Measurements from ENCODE around the gene GIMAP2. TPM values are rescaled to one million over a fixed set of nuclear protein-coding genes. Genes with fewer than 3 reads are reported as not detected.
A peak's percentile ranks its signal among the peaks of the same experiment; 100 is the strongest.
"Not testable (repeated sequence)": the region's sequence is repeated elsewhere in the genome, so short reads cannot be mapped to it uniquely, and the experiment has no call there.

The GIMAP2 gene
- total and polyA plus RNA-seq, 4 experiments from 2014 or later = 90.0 to 244 (median 174) TPM

DNA sequence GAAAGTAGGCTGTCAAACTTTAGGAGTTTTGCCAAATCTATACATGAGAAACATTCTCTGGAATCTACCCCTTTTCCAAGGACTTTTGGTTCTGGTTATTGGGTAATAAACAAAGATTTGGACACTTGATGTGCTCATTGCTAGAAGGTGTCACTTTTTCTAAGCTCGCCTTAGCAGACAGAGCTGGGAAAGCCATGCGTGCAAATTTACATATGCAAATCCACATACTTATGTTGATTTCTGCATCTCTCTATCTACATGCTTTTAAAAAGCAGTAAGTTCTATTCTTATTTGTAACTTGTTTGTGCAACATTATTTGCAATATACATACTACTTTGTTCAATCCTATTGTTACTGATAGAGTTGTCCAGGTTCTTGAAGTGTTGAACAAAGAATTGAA is 30.8 kb upstream of the GIMAP2 start:
- Histone ChIP-seq H3K36me3 (ENCODE audit: insufficient read depth, low read length) (no peaks in the 10 kb centered on the region), H3K4me1 (ENCODE audit: insufficient read depth, low read length) (peaks cover 4% of the 10 kb centered on the region), H3K27me3 (ENCODE audit: insufficient read depth, low read length) (no peaks in the 10 kb centered on the region), H3K4me3 (ENCODE audit: low read length in 2 of 2) (no peak overlapping the region), H3K9me3 (ENCODE audit: control insufficient read depth in 1 of 2, low read length in 2 of 2) (no peaks in the 10 kb centered on the region), H3K27ac (ENCODE audit: low read depth, low read length) (no peak overlapping the region)
- H3K4me3 Mint-ChIP-seq = no peak overlapping the region
- ChIA-PET CTCF (ENCODE audit: partially characterized antibody) (no interaction called here), POLR2A (ENCODE audit: partially characterized antibody) (interaction anchor here (0.6 to 1.3 kb wide), 4 partner anchors 10 to 87 kb away, joined by 3 to 6 read pairs (median 3); no protein-coding TSS in a partner anchor)
- intact Hi-C loops (cut with micrococcal nuclease) = no loop called here
- peaks cover 0 to 78% (median 34%) of the 10 kb centered on the region in 8 donors for H3K9me3 Mint-ChIP-seq
- no peak for DNase-seq
- H3K27me3 Mint-ChIP-seq = no peaks in the 10 kb centered on the region
- peaks cover 21 to 66% (median 29%) of the 10 kb centered on the region in 4 donors for H3K4me1 Mint-ChIP-seq
- no peak overlapping the region for H3K27ac Mint-ChIP-seq
- H3K36me3 Mint-ChIP-seq = peaks cover 7 to 32% of the 10 kb centered on the region in 2 donors

DNA sequence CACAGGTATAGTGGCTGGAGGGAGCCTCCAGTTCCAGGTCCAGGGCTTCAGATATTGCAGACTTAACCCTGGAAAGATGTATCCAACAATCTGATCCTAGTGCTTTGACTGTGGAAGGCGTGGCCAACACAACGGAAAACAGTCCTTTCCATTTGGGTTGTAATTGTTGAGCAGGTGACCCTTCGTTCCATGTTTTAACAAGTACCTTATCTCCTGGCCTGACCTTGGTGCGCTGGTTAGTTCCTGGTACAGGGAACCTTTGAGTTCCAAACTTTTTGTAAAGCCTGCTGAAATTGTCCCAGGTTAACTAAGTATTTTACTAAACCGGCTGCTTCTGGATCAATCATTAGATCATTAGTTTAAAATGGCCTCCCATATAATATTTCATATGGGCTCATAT is 29.5 kb upstream of the GIMAP2 start:
- peaks cover 10 to 39% of the 10 kb centered on the region in 2 donors for H3K36me3 Mint-ChIP-seq
- H3K36me3 ChIP-seq (ENCODE audit: insufficient read depth, low read length) = no peaks in the 10 kb centered on the region
- H3K9me3 ChIP-seq (ENCODE audit: control insufficient read depth in 1 of 2, low read length in 2 of 2) = no peaks in the 10 kb centered on the region
- H3K27me3 Mint-ChIP-seq = no peaks in the 10 kb centered on the region
- intact Hi-C loops (cut with micrococcal nuclease) = no loop called here
- no peaks in the 10 kb centered on the region for H3K27me3 ChIP-seq (ENCODE audit: insufficient read depth, low read length)
- H3K27ac ChIP-seq (ENCODE audit: low read depth, low read length) = no peak overlapping the region
- peak overlapping the region in 1 of 8 donors; percentile 20 for H3K4me3 Mint-ChIP-seq
- H3K4me1 Mint-ChIP-seq = peaks cover 22 to 60% (median 28%) of the 10 kb centered on the region in 4 donors
- no peak overlapping the region for H3K4me3 ChIP-seq (ENCODE audit: low read length in 2 of 2)
- POLR2A ChIA-PET (ENCODE audit: partially characterized antibody) = interaction anchor here (1.0 to 3.7 kb wide), 6 partner anchors 12 to 92 kb away, joined by 3 to 26 read pairs (median 4); no protein-coding TSS in a partner anchor
- peaks cover 2 to 72% (median 28%) of the 10 kb centered on the region in 8 donors for H3K9me3 Mint-ChIP-seq
- H3K4me1 ChIP-seq (ENCODE audit: insufficient read depth, low read length) = peaks cover 2% of the 10 kb centered on the region
- no peak for DNase-seq
- CTCF ChIA-PET (ENCODE audit: partially characterized antibody) = interaction anchor here (0.7 kb wide), 1 partner anchor 10 kb away, joined by 3 read pairs; no protein-coding TSS in a partner anchor
- H3K27ac Mint-ChIP-seq = peak overlapping the region in 1 of 7 donors; percentile 71

DNA sequence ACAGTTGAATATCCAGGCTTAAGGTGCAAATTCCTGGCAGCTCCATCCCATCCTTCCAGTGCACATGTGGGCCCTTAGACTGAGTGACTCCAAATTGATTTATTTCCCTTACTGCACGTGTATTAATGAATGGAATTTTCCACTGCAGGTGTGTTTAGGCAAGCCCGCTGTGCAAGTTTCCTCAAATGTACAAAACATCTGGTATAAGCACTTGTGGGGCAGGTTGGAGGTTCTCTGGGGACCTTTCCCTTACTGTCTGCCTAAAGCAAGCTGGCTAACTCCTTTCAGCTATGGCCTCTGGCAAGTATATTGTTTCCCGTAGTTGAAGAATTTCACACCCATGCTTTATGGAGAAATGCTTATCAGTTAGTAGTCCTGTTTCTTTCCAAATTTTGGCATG is 28.0 kb upstream of the GIMAP2 start:
- H3K4me3 ChIP-seq (ENCODE audit: low read length in 2 of 2) = no peak overlapping the region
- H3K27me3 ChIP-seq (ENCODE audit: insufficient read depth, low read length) = no peaks in the 10 kb centered on the region
- Mint-ChIP-seq H3K27ac (peak overlapping the region in 1 of 7 donors; percentile 56), H3K4me3 (peak overlapping the region in 3 of 8 donors; percentile 14 to 44 (median 15)), H3K36me3 (peaks cover 6 to 38% of the 10 kb centered on the region in 2 donors), H3K4me1 (peaks cover 30 to 71% (median 36%) of the 10 kb centered on the region in 4 donors), H3K9me3 (peaks cover 2 to 58% (median 22%) of the 10 kb centered on the region in 8 donors), H3K27me3 (no peaks in the 10 kb centered on the region)
- intact Hi-C loops (cut with micrococcal nuclease) = no loop called here
- no peaks in the 10 kb centered on the region for H3K36me3 ChIP-seq (ENCODE audit: insufficient read depth, low read length)
- CTCF ChIA-PET (ENCODE audit: partially characterized antibody) = interaction anchor here (0.7 to 1.0 kb wide), 2 partner anchors 9 to 20 kb away, joined by 3 read pairs; no protein-coding TSS in a partner anchor
- peaks cover 15% of the 10 kb centered on the region for H3K4me1 ChIP-seq (ENCODE audit: insufficient read depth, low read length)
- DNase-seq = no peak
- H3K27ac ChIP-seq (ENCODE audit: low read depth, low read length) = no peak overlapping the region
- POLR2A ChIA-PET (ENCODE audit: partially characterized antibody) = interaction anchor here (0.6 to 3.7 kb wide), 14 partner anchors 11 to 209 kb away, joined by 3 to 26 read pairs (median 4); partner anchors contain the start of genes GIMAP1 and GIMAP6
- H3K9me3 ChIP-seq (ENCODE audit: control insufficient read depth in 1 of 2, low read length in 2 of 2) = no peaks in the 10 kb centered on the region

DNA sequence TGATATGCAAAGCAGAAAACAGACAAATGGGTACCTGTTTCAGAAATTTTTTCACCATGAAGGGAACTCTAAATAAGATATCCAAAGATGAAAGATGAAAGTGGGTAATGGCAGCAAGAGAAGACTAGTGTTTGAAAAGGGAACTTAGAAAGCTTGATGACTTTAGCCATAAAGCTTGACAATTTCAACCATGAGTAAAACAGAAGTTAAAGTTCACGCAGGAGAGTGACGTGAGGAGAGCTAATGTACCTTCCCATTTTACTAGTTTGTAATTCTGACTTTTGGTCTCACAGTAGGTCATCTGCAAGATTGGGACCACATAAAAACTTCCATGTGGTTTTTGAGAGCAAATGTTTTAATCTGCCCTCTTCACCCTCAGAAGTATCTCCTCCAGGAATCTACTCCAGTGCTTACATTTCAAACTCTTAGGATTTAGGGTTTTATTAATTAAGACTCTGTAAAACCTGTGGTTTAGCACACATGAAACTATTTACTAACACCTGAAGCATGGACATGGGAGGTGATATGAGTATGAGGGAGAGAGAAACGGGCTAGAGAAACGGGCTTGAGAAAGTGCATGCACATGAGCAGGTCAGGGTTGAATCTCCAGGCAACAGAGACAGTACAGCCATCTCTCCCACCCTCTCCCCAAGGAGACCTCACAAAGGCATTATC is 24.4 kb upstream of the GIMAP2 start:
- Histone ChIP-seq H3K9me3 (ENCODE audit: control insufficient read depth in 1 of 2, low read length in 2 of 2) (no peaks in the 10 kb centered on the region), H3K4me1 (ENCODE audit: insufficient read depth, low read length) (peaks cover 51% of the 10 kb centered on the region), H3K27ac (ENCODE audit: low read depth, low read length) (no peak overlapping the region), H3K27me3 (ENCODE audit: insufficient read depth, low read length) (no peaks in the 10 kb centered on the region), H3K36me3 (ENCODE audit: insufficient read depth, low read length) (no peaks in the 10 kb centered on the region), H3K4me3 (ENCODE audit: low read length in 2 of 2) (no peak overlapping the region)
- ChIA-PET CTCF (ENCODE audit: partially characterized antibody) (interaction anchor here (1.2 to 1.3 kb wide), 3 partner anchors 32 to 94 kb away, joined by 3 to 7 read pairs (median 4); partner anchors contain the start of gene GIMAP4), POLR2A (ENCODE audit: partially characterized antibody) (interaction anchor here (0.8 to 2.6 kb wide), 8 partner anchors 11 to 212 kb away, joined by 3 to 8 read pairs (median 4); partner anchors contain the start of genes GIMAP1, GIMAP4 and GIMAP6)
- no peaks in the 10 kb centered on the region for H3K27me3 Mint-ChIP-seq
- H3K4me1 Mint-ChIP-seq = peaks cover 47 to 91% (median 55%) of the 10 kb centered on the region in 4 donors
- peaks cover 4 to 29% (median 18%) of the 10 kb centered on the region in 8 donors for H3K9me3 Mint-ChIP-seq
- peak overlapping the region; percentile 29 to 77 (median 60) for H3K27ac Mint-ChIP-seq
- H3K4me3 Mint-ChIP-seq = peak overlapping the region in 4 of 8 donors; percentile 27 to 53 (median 40)
- intact Hi-C loops (cut with micrococcal nuclease) = loop anchor here (5.0 kb wide), 1 partner anchor 79 kb away; no protein-coding TSS in a partner anchor
- DNase-seq = no peak
- peaks cover 6 to 24% of the 10 kb centered on the region in 2 donors for H3K36me3 Mint-ChIP-seq

DNA sequence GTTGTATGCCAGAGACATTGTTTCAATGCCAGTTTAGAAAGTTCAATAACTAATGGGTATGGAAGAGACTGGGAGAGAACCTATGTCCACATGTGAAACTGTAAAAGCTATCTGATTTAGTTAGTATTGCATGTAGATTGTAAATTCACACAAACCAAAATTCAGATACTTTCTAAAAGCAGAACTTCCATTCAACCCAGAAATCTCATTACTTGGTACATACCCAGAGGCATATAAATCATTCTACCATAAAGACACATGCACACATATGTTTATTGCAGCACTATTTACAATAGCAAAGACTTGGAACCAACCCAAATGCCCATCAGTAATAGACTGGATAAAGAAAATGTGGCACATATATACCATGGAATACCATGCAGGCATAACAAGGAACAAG is 22.7 kb upstream of the GIMAP2 start:
- not testable (repeated sequence) for H3K9me3 ChIP-seq (ENCODE audit: control insufficient read depth in 1 of 2, low read length in 2 of 2); H3K27ac ChIP-seq (ENCODE audit: low read depth, low read length); H3K36me3 ChIP-seq (ENCODE audit: insufficient read depth, low read length); H3K27me3 ChIP-seq (ENCODE audit: insufficient read depth, low read length); H3K27me3 Mint-ChIP-seq; H3K4me3 ChIP-seq (ENCODE audit: low read length in 2 of 2); DNase-seq
- CTCF ChIA-PET (ENCODE audit: partially characterized antibody) = interaction anchor here (0.9 kb wide), 1 partner anchor 214 kb away, joined by 4 read pairs; no protein-coding TSS in a partner anchor
- intact Hi-C loops (cut with micrococcal nuclease) = loop anchor here (5.0 kb wide), 1 partner anchor 81 kb away; no protein-coding TSS in a partner anchor
- peaks cover 68% of the 10 kb centered on the region for H3K4me1 ChIP-seq (ENCODE audit: insufficient read depth, low read length)
- peak overlapping the region in 7 of 8 donors; percentile 11 to 88 (median 69) for H3K4me3 Mint-ChIP-seq
- peaks cover 57 to 91% (median 69%) of the 10 kb centered on the region in 4 donors for H3K4me1 Mint-ChIP-seq
- POLR2A ChIA-PET (ENCODE audit: partially characterized antibody) = interaction anchor here (0.7 to 1.4 kb wide), 5 partner anchors 14 to 148 kb away, joined by 3 read pairs; partner anchors contain the start of genes GIMAP2 and GIMAP7
- peak overlapping the region; percentile 82 to 98 (median 97) for H3K27ac Mint-ChIP-seq
- peaks cover 6 to 20% of the 10 kb centered on the region in 2 donors for H3K36me3 Mint-ChIP-seq
- H3K9me3 Mint-ChIP-seq = peaks cover under 1 to 18% (median 5%) of the 10 kb centered on the region in 8 donors

DNA sequence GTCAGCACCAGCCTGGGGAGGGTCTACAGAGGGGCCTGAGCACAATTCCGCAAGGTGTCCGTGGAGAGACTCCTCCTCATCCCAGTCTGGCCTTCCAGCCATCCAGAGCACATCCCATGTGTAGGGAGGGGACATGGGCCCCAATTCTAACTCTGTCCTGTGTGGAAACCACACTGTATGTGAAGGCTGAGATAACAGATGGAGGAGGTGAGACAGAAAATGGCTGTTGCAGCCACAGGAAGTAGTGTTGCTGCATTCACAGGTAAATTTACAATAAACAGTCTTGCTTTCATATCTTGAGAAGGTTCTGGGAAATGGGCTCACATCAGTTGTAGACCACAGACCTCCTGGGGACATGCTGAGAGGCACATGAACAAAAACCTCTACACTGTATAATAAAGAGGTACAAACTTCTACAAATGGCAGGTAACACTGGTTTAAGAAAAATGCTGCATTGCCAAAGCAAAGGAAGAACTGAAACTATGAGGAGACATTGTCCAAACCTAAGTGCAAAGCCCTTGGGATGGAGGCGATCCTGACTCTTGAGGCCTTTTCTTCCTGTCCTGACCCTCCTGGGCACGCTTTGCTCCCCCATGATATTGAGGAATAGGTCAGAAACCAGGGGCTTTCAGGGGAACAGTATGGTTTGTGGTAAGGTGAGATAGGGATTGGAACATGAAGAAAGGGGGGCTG is 21.6 kb upstream of the GIMAP2 start:
- no peaks in the 10 kb centered on the region for H3K36me3 ChIP-seq (ENCODE audit: insufficient read depth, low read length)
- Mint-ChIP-seq H3K27me3 (no peaks in the 10 kb centered on the region), H3K4me3 (peak overlapping the region in 7 of 8 donors; percentile 61 to 88 (median 73)), H3K9me3 (peaks cover under 1 to 24% (median 10%) of the 10 kb centered on the region in 8 donors), H3K4me1 (peaks cover 63 to 93% (median 78%) of the 10 kb centered on the region in 4 donors), H3K36me3 (peaks cover 9 to 26% of the 10 kb centered on the region in 2 donors), H3K27ac (peak overlapping the region; percentile 82 to 98 (median 97))
- intact Hi-C loops (cut with micrococcal nuclease) = loop anchor here (1.0 to 5.0 kb wide), 2 partner anchors 82 to 216 kb away; no protein-coding TSS in a partner anchor
- H3K4me1 ChIP-seq (ENCODE audit: insufficient read depth, low read length) = peaks cover 79% of the 10 kb centered on the region
- DNase-seq = peak in 4 of 5 donors; percentile 44 to 63 (median 59)
- no peaks in the 10 kb centered on the region for H3K27me3 ChIP-seq (ENCODE audit: insufficient read depth, low read length)
- peak overlapping the region; percentile 68 for H3K27ac ChIP-seq (ENCODE audit: low read depth, low read length)
- H3K9me3 ChIP-seq (ENCODE audit: control insufficient read depth in 1 of 2, low read length in 2 of 2) = no peaks in the 10 kb centered on the region
- ChIA-PET CTCF (ENCODE audit: partially characterized antibody) (interaction anchor here (0.7 to 1.0 kb wide), 3 partner anchors 14 to 215 kb away, joined by 3 to 4 read pairs (median 3); no protein-coding TSS in a partner anchor), POLR2A (ENCODE audit: partially characterized antibody) (interaction anchor here (0.7 to 10.4 kb wide), 20 partner anchors 9 to 213 kb away, joined by 3 to 189 read pairs (median 4); partner anchors contain the start of genes GIMAP1, GIMAP4, GIMAP5 and GIMAP6)
- peak overlapping the region in 1 of 2 donors; percentile 29 for H3K4me3 ChIP-seq (ENCODE audit: low read length in 2 of 2)

Data from CD4-positive, alpha-beta memory T cell (primary cell).